ENCODE results near the gene COTL1. TPM values are rescaled to one million over a fixed set of nuclear protein-coding genes. Genes with fewer than 3 reads are reported as not detected.

The COTL1 gene
- total and polyA plus RNA-seq, 2 of the 13 experiments (the other 11 are each of a cell fraction or from before 2014, with no cell fraction given) = 8.7 to 16.9 TPM

- no peak for TF ChIP-seq LRRFIP1 (CRISPR knock-in tag; conservative IDR thresholded peaks at IDR 0.05)
- TF ChIP-seq ZNF3 (CRISPR knock-in tag; IDR thresholded peaks at IDR 0.05) = no peak
- TF ChIP-seq CBX1 (IDR thresholded peaks at IDR 0.05; ENCODE audit: low read depth) = peak; percentile 67
- TF ChIP-seq RXRB (CRISPR knock-in tag; IDR thresholded peaks at IDR 0.05; ENCODE audit: borderline replicate concordance) = peak; percentile 90
- TF ChIP-seq ATF3 (CRISPR knock-in tag; IDR thresholded peaks at IDR 0.05) = 0 out of 2 replicates have a peak, but pooled peaks have one; percentile 3
- TF ChIP-seq ISX (CRISPR knock-in tag; conservative IDR thresholded peaks at IDR 0.05) = no peak
- TF ChIP-seq HMG20B (CRISPR knock-in tag; conservative IDR thresholded peaks at IDR 0.05) = peak; percentile 45; the same call in 1 of the 2 replicates
- no peak for TF ChIP-seq ZFP36L1 (CRISPR knock-in tag; IDR thresholded peaks at IDR 0.05)
- peak; percentile 48 for TF ChIP-seq CCAR2 (optimal IDR thresholded peaks at IDR 0.05; ENCODE audit: low read depth, low read length)
- TF ChIP-seq ZNF609 (CRISPR knock-in tag; IDR thresholded peaks at IDR 0.05; ENCODE audit: borderline replicate concordance) = peak; percentile 20; the same call in 1 of the 2 replicates
- peak; percentile 89 for TF ChIP-seq ZNF281 (CRISPR knock-in tag; IDR thresholded peaks at IDR 0.05; ENCODE audit: borderline replicate concordance)
- TF ChIP-seq ZNF839 (CRISPR knock-in tag; IDR thresholded peaks at IDR 0.05; ENCODE audit: borderline replicate concordance) = 0 out of 2 replicates have a peak, but pooled peaks have one; percentile 25
- TF ChIP-seq DPF2 (CRISPR knock-in tag; IDR thresholded peaks at IDR 0.05; ENCODE audit: borderline replicate concordance, low read depth) = peak; percentile 48; the same call in 1 of the 2 replicates
- TF ChIP-seq HOXA9 (CRISPR knock-in tag; IDR thresholded peaks at IDR 0.05; ENCODE audit: borderline replicate concordance) = no peak
- TF ChIP-seq SP5 (CRISPR knock-in tag; IDR thresholded peaks at IDR 0.05; ENCODE audit: borderline replicate concordance, low read depth) = peak; percentile 47; the same call in 1 of the 2 replicates
- TF ChIP-seq PHF5A (CRISPR knock-in tag; IDR thresholded peaks at IDR 0.05; ENCODE audit: low read depth, unreplicated experiment) = no peak
- peak; percentile 91 for TF ChIP-seq SAP130 (CRISPR knock-in tag; IDR thresholded peaks at IDR 0.05; ENCODE audit: low read depth)
These were observed 18.2 kb downstream of the COTL1 start (continued) for GRCh38 chr16:84599521-84600202.
